HG02623 (cell line): ENCODE data around the gene SLC37A1.
"Not testable (repeated sequence)": the region's sequence is repeated elsewhere in the genome, so short reads cannot be mapped to it uniquely, and the experiment has no call there.

Experiments used
- ATAC-seq: cut with Tn5 transposase; IDR thresholded peaks from one replicate; pipeline ENCODE4 v1.9.1; 2021; ENCODE audit warnings: moderate library complexity; ENCODE audit not compliant: unreplicated experiment

Gene SLC37A1

GRCh38 chr21:42614396-42614795 is 100.7 kb downstream of the SLC37A1 start:
- ATAC-seq = no peak

DNA sequence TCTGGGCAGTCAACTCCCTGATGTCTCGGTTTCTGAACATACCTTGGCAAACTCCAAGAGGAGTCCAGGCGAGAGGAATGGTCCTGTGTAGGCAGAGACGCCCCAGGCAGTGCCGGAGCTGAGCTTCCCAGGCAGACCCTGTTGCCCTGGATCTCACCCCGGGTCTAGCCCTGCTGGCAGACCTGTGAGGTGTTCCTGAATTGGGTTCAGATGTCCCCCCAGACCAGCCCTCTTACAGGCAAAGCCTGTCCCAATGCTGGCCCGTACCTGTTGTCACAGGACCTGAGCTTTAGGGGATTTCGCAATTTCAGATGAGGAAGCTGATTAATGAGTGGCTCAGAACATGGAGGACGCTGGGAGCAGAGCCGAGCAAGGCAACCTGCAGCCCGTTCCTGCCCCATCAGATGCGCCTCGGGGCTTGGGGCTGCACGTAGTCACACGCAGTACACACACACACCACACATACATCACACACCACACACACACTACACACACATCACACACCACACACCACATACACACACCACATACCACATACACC is 101.2 kb downstream of the SLC37A1 start:
- no peak for ATAC-seq

DNA sequence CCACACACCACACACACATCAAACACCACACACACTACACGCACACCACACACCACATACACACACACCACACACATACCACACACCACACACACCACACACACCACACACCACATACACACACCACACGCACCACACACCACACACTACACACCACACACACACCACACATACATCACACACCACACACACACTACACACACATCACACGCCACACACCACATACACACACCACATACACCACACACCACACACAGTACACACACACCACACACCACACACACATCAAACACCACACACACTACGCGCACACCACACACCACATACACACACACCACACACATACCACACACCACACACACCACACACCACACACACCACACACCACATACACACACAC is 101.7 kb downstream of the SLC37A1 start:
- ATAC-seq = not testable (repeated sequence)

GRCh38 chr21:42615924-42616323 is 102.3 kb downstream of the SLC37A1 start:
- no peak for ATAC-seq

GRCh38 chr21:42616446-42616845 is 102.8 kb downstream of the SLC37A1 start:
- no peak for ATAC-seq

- ATAC-seq = no peak
Observed at GRCh38 chr21:42616941-42617340, 103.3 kb downstream of the SLC37A1 start.

DNA sequence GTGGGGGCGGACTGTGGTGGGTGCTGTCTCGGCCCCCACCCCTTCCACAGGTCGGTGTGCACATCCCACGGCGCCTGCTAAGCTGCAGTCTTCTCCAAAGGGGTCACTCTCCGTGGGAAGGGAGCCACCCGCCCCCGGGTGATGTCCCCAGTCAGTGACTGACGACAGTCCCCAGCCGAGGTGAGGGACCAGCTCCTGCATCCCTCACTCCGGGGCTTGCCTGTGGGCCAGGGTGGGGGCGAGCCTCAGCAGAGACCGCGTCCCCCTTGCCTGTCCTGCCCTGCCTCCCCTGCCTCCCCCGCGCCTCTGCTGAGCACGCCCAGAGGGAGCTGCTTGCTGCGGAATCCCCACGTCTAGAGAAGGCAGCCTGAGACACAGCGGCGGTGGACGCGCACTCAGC is 103.8 kb downstream of the SLC37A1 start:
- ATAC-seq = no peak

DNA sequence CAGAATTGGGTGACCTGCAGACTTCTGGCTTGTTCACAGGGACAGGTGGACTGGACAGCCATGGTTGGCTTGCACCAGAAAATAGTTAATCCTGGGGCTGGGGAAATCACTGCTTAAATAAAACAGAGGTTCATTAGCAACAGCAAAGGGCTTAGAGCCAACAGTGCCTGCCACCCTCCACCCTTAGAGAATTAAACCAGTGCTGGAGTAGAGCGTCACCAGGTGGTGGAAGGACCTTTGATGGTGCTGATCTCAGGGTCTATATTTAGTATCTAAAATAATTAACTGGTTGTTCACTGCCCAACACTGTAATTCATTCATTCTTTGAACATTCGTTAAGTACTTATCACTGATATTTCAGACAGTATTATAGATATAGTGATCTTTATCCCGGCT is 105.1 kb downstream of the SLC37A1 start:
- ATAC-seq = no peak

DNA sequence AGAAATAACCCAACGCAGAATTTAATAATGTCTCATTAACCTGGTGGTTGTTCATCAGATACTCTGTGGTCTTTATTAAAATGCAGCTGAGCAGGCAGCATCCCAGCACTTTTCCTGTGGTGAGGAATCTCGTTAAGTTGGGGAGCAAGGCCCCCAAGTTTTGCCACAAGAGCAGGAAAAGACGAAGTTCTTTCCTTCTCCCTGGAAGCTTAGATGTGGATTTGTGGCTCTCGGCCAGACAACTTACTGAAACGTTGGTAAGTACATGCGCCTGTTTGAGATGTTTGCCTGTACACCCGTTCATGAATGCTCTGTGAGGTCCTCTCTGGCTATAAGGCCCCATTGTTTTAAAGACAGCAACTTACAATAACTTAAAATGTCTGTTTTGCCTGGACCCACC is 105.5 kb downstream of the SLC37A1 start:
- ATAC-seq = no peak

DNA sequence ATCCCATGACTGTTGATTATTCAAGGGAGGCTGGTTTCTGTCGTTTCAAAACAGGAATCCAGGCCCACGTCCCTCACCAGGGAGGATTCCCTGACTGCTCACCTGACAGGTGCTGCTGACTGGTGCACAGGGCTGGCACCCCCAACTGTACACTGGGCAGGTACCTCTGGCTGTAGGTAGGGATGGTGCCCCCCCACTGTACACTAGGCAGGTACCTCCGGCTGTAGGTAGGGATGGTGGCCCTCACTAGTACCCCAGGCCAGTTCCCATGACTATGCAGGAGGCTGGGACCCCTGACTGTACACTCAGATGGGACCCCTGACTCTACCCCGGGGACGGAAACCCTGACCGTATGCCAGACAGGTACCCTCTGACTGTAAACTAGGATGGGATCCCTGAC is 106.2 kb downstream of the SLC37A1 start:
- ATAC-seq = no peak

- no peak for ATAC-seq
Observed at GRCh38 chr21:42621166-42621818, 107.6 kb downstream of the SLC37A1 start.

- ATAC-seq = no peak
Observed at GRCh38 chr21:42621819-42622177, 108.1 kb downstream of the SLC37A1 start.

DNA sequence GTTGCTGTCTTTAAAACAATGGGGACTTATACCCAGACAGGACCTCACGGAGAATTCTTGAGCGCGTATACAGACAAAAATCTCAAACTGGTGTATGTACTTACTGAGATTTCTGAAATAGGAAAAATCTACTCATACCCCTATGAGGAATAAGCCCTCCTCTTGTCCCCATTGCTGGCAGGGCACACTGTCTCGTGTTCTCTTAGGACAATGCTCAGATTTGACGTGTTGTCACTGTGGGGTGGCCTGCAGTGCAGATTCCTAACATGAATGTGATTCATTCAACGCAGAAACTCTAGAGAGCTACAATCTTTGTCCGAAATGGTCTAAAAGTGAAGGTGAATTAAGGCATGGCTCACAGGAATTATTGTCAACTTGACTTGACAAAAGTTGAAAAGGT is 108.6 kb downstream of the SLC37A1 start:
- no peak for ATAC-seq

GRCh38 chr21:42623694-42624093 is 110.0 kb downstream of the SLC37A1 start:
- no peak for ATAC-seq

GRCh38 chr21:42624095-42624790 is 110.6 kb downstream of the SLC37A1 start:
- no peak for ATAC-seq

GRCh38 chr21:42624936-42625335 is 111.3 kb downstream of the SLC37A1 start:
- no peak for ATAC-seq

DNA sequence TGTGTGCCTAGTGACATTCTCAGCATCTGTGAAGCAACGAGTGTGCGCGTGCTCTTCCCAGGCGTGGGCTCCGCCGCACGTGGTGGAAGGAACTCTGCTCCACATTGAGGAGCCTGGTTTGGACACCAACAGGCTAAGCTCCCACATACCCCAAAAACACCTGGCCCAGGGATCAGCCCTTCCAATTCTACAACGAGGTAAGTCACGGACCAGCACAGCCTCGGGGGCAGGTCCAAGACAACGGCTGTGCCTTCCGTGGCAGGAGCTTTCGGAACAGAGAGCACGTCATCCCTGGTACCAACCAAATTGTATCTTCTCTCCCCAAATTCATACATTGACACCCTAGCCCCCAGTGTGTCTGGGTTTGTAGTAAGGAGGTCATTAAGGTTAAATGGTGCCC is 112.5 kb downstream of the SLC37A1 start:
- no peak for ATAC-seq

DNA sequence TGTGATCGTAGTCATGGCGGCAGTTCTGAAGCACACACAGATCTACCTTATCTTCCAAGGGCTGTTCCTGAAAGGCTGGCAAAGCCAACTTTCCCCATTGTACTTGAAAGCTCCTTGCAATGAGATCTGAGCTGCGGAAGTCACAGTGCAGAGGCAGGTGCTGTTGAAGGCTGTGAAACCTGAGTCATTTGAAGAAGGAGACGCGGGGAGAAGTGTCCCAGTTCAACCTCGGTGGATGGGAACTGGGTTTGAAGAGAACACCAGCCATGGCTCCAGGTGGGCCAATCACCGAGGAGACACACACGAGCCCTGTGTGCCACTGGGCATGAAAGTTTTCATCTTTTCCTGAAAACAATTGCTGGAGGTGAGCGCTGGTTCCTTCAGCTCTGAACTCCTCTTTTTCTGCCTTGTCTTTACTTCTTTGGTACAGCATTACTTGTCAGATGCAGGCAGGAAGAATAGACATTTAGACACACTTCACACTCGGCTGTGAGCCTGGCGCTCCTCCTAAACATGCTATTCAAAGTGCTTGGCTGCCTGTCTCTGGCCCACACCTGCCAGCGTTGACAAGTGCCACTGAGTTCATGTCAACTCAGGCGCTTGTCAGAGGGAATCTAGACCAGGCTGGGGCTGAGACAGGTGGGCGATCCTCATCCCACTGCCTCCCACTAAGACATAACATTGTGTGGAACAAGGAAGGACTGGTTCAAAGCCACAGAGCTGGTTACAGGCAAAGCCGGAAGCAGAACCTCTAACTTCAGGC is 114.1 kb downstream of the SLC37A1 start:
- ATAC-seq = no peak

- not testable (repeated sequence) for ATAC-seq
Observed at GRCh38 chr21:42628466-42629061, 114.9 kb downstream of the SLC37A1 start.

GRCh38 chr21:42629933-42630589 is 116.4 kb downstream of the SLC37A1 start:
- no peak for ATAC-seq

- no peak for ATAC-seq
Observed at GRCh38 chr21:42630626-42631025, 117.0 kb downstream of the SLC37A1 start.
